Stimulated activated CD4-positive, alpha-beta T cell treated with anti-CD3 and anti-CD28 coated beads, TNF-alpha, amount 100 ng/mL, for 4 hours (primary cell): ENCODE measurements around the gene DDX6.
A peak's percentile ranks its signal among the peaks of the same experiment; 100 is the strongest.

Experiments used
- DNase-seq, 3 experiments: peaks; one replicate each; pipeline ENCODE4 v3.0.0-alpha.2; 2020; ENCODE audit warnings: low read depth in 3 of 3

Gene DDX6

GRCh38 chr11:118705111-118705741, 85.7 kb downstream of the DDX6 start:
- no peak for DNase-seq

DNA sequence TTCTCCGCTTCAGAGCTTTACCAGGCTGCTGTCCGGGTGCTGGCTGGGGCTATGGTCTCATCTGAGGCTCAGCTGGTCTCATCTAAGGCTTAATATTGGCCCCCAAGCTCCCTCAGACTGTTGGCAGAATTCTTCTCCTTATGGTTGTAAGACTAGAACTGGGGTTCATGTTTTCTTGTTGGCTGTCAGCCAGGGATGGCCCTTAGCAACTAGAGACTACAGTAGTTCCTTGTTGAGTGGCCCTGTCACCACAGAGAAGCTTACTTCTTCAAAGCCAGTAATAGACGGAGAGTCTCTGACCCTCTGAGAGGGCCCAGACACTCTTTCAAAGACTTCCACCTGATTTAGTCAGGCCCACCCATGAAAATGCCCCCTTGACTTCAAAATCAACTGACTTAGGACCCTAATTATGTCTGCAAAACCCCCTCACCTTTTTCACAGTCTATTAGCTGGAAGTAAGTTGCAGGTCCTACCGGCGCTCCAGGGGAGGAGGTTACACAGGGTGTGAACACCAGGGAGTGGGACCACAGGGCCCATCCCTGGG, 87.3 kb downstream of the DDX6 start:
- no peak for DNase-seq

- DNase-seq: peak in 1 of 3 experiments; percentile 30
Measured at GRCh38 chr11:118699506-118700220, 91.3 kb downstream of the DDX6 start.
